Measurements from ENCODE around the gene BTBD9. TPM values are rescaled to one million over a fixed set of nuclear protein-coding genes. Genes with fewer than 3 reads are reported as not detected.

Gene BTBD9
- total and polyA plus RNA-seq, 2 donors (not counting 1 experiment from before 2014, with no cell fraction given): 4.1 to 48.9 TPM

DNA sequence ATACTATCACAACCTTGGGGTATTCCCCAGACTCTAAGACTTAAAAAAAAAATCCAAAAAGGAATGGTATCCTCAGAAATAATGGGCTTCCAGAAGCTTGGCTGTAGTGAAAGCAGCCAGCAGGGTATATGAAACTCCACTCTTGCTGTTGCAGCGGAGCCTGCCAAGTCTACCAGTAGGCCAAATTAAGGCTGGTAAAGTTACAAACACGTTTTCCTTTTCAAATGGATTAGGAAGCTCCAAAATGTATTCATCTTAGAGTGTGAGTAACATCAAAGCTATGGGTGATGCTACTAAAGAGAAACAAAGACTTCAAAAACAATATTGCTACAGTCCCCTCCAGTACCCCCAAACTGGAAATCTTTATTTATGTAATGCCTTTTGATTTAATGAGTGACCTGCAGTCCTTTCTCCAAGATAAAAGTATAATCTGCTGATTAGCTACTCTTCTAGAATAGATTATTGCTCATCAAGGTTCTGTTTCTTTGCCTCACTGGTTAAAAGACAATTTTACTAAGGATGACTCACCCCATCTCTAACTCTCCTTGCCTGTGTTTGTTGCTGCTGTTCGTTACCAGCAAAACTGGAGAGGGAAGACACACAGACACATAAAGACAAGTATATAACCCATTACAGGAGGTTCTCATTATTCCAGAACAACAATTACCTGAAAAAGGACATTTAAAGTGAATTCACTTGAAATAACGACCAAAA, 84.9 kb downstream of the BTBD9 start:
- Mint-ChIP-seq H3K4me1 (peaks cover 11% of the 10 kb centered on the region), H3K27ac (peak overlapping the region; percentile 47), H3K27me3 (no peaks in the 10 kb centered on the region), H3K4me3 (no peak overlapping the region), H3K9me3 (ENCODE audit: insufficient read depth) (no peaks in the 10 kb centered on the region)
- Histone ChIP-seq H3K9ac (ENCODE audit: low read length) (no peak overlapping the region), H4K20me1 (ENCODE audit: control insufficient read depth, insufficient read depth, low read length, poor library complexity, severe bottlenecking) (no peaks in the 10 kb centered on the region), H2AFZ (ENCODE audit: insufficient read depth, low read depth, low read length, poor library complexity, severe bottlenecking) (no peak overlapping the region), H3K27me3 (replicated peaks in 1 of 4; ENCODE audit: control extremely low read depth in 1 of 4, control insufficient read depth in 3 of 4, insufficient read depth in 4 of 4, low read length in 3 of 4) (no peaks in the 10 kb centered on the region), H3K79me2 (ENCODE audit: control insufficient read depth, insufficient read depth, low read length) (peaks cover 3% of the 10 kb centered on the region), H3K27ac (ENCODE audit: low read length in 2 of 2) (no peak overlapping the region), H3K36me3 (replicated peaks in 1 of 2; ENCODE audit: control extremely low read depth in 1 of 2, control insufficient read depth in 1 of 2, extremely low read depth in 1 of 2, insufficient read depth in 2 of 2, low read length in 1 of 2) (no peaks in the 10 kb centered on the region), H3K4me2 (replicated peaks; ENCODE audit: low read depth, low read length, poor library complexity, severe bottlenecking) (no peak overlapping the region), H3K9me3 (ENCODE audit: control extremely low read depth in 1 of 3, control insufficient read depth in 2 of 3, insufficient read depth in 1 of 3, low read length in 2 of 3) (peaks cover 3 to 8% (median 6%) of the 10 kb centered on the region in 3 donors), H3K4me3 (ENCODE audit: control extremely low read depth in 1 of 5, extremely low read depth in 1 of 5, insufficient read depth in 1 of 5, low read depth in 2 of 5, low read length in 4 of 5) (no peak overlapping the region), H3K4me1 (ENCODE audit: control insufficient read depth in 2 of 2, insufficient read depth in 2 of 2, low read length in 2 of 2) (peaks cover 23% of the 10 kb centered on the region in 2 donors)
- no CpG with 5 or more reads among the region's 4 CpGs for WGBS (ENCODE audit: insufficient coverage)
- ATAC-seq (ENCODE audit: low read depth): no peak
- DNase-seq: no peak
- ChIA-PET CTCF (interaction anchor here (0.8 to 2.4 kb wide), 4 partner anchors 9 to 15 kb away, joined by 3 to 16 read pairs (median 5); no protein-coding TSS in a partner anchor), POLR2A (interaction anchor here (0.6 kb wide), 1 partner anchor 9 kb away, joined by 4 read pairs; no protein-coding TSS in a partner anchor)
- intact Hi-C loops (cut with micrococcal nuclease): no loop called here
- no peak for TF ChIP-seq EZH2 (IDR thresholded peaks at IDR 0.05; ENCODE audit: borderline replicate concordance, insufficient read depth, low read depth, low read length, poor library complexity, severe bottlenecking)
- TF ChIP-seq, protein P1, sequence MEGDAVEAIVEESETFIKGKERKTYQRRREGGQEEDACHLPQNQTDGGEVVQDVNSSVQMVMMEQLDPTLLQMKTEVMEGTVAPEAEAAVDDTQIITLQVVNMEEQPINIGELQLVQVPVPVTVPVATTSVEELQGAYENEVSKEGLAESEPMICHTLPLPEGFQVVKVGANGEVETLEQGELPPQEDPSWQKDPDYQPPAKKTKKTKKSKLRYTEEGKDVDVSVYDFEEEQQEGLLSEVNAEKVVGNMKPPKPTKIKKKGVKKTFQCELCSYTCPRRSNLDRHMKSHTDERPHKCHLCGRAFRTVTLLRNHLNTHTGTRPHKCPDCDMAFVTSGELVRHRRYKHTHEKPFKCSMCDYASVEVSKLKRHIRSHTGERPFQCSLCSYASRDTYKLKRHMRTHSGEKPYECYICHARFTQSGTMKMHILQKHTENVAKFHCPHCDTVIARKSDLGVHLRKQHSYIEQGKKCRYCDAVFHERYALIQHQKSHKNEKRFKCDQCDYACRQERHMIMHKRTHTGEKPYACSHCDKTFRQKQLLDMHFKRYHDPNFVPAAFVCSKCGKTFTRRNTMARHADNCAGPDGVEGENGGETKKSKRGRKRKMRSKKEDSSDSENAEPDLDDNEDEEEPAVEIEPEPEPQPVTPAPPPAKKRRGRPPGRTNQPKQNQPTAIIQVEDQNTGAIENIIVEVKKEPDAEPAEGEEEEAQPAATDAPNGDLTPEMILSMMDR (IDR thresholded peaks at IDR 0.05): no peak

DNA sequence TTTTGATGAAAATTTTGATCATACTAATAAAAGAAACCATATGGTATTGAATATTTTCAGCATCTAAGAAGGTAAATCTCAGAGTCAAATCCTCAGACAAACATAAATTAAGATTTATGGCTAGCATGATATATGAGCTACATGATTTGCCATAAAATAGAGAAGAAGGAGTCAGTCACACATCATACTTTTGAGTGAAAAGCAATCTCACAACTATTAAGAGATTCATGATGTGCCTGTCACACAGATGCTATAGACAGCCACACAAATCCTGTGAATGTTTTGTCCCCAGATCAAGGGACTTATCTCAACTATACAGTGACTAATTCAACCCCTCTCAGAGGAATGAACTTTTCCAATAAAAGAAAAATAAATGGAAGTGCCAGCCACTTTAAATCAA, 85.7 kb downstream of the BTBD9 start:
- Mint-ChIP-seq H3K9me3 (ENCODE audit: insufficient read depth) (no peaks in the 10 kb centered on the region), H3K27me3 (no peaks in the 10 kb centered on the region), H3K4me1 (peaks cover 9% of the 10 kb centered on the region), H3K4me3 (no peak overlapping the region), H3K27ac (no peak overlapping the region)
- H3K4me1 ChIP-seq (ENCODE audit: control insufficient read depth in 2 of 2, insufficient read depth in 2 of 2, low read length in 2 of 2): peaks cover 23% of the 10 kb centered on the region in 2 donors
- H3K9me3 ChIP-seq (ENCODE audit: control extremely low read depth in 1 of 3, control insufficient read depth in 2 of 3, insufficient read depth in 1 of 3, low read length in 2 of 3): peaks cover 3 to 8% (median 6%) of the 10 kb centered on the region in 3 donors
- H2AFZ ChIP-seq (ENCODE audit: insufficient read depth, low read depth, low read length, poor library complexity, severe bottlenecking): no peak overlapping the region
- H3K4me2 ChIP-seq (replicated peaks; ENCODE audit: low read depth, low read length, poor library complexity, severe bottlenecking): no peak overlapping the region
- no peak overlapping the region for H3K9ac ChIP-seq (ENCODE audit: low read length)
- no peak for DNase-seq
- CTCF ChIA-PET: interaction anchor here (1.2 to 2.4 kb wide), 3 partner anchors 11 to 16 kb away, joined by 3 to 16 read pairs (median 6); no protein-coding TSS in a partner anchor
- H4K20me1 ChIP-seq (ENCODE audit: control insufficient read depth, insufficient read depth, low read length, poor library complexity, severe bottlenecking): no peaks in the 10 kb centered on the region
- intact Hi-C loops (cut with micrococcal nuclease): no loop called here
- TF ChIP-seq, protein P1 (IDR thresholded peaks at IDR 0.05): no peak
- no peak for TF ChIP-seq EZH2 (IDR thresholded peaks at IDR 0.05; ENCODE audit: borderline replicate concordance, insufficient read depth, low read depth, low read length, poor library complexity, severe bottlenecking)
- H3K36me3 ChIP-seq (replicated peaks in 1 of 2; ENCODE audit: control extremely low read depth in 1 of 2, control insufficient read depth in 1 of 2, extremely low read depth in 1 of 2, insufficient read depth in 2 of 2, low read length in 1 of 2): no peaks in the 10 kb centered on the region
- peaks cover 3% of the 10 kb centered on the region for H3K79me2 ChIP-seq (ENCODE audit: control insufficient read depth, insufficient read depth, low read length)
- POLR2A ChIA-PET: interaction anchor here (0.6 kb wide), 2 partner anchors 8 to 849 kb away, joined by 4 to 8 read pairs; no protein-coding TSS in a partner anchor
- no peak overlapping the region for H3K4me3 ChIP-seq (ENCODE audit: control extremely low read depth in 1 of 5, extremely low read depth in 1 of 5, insufficient read depth in 1 of 5, low read depth in 2 of 5, low read length in 4 of 5)
- no peak for ATAC-seq (ENCODE audit: low read depth)
- no peaks in the 10 kb centered on the region for H3K27me3 ChIP-seq (replicated peaks in 1 of 4; ENCODE audit: control extremely low read depth in 1 of 4, control insufficient read depth in 3 of 4, insufficient read depth in 4 of 4, low read length in 3 of 4)
- H3K27ac ChIP-seq (ENCODE audit: low read length in 2 of 2): no peak overlapping the region

All from B cell (primary cell).